Gastroesophageal sphincter (tissue), 4 donors: ENCODE measurements around the gene ARHGAP12. TPM values are rescaled to one million over a fixed set of nuclear protein-coding genes. Genes with fewer than 3 reads are reported as not detected.
"Not testable (repeated sequence)": the region's sequence is repeated elsewhere in the genome, so short reads cannot be mapped to it uniquely, and the experiment has no call there.

Experiments
- ATAC-seq: fragments of 150-250 bp; one replicate; pipeline ENCODE4 v1.9.1; 2016; ENCODE audit warnings: mild to moderate bottlenecking, moderate library complexity
- H3K27ac ChIP-seq, 4 donors: fragments of 200-600 bp; sonication (generic) in 3 of 4; 1 replicate in 3 of 4; 2 replicates in 1 of 4; pipeline ENCODE4 v1.5.1; 2016 to 2019
- H3K27me3 ChIP-seq: fragments of 200-600 bp; sonication (generic); one replicate; pipeline ENCODE4 v1.5.1; 2019
- H3K36me3 ChIP-seq, 2 donors: fragments of 200-600 bp; sonication (generic); one replicate each; pipeline ENCODE4 v1.5.1; 2019; ENCODE audit warnings: control low read depth in 1 of 2
- H3K4me1 ChIP-seq, 3 donors: fragments of 200-600 bp; sonication (generic); 1 replicate in 2 of 3; 2 replicates in 1 of 3; pipeline ENCODE4 v1.5.1; 2016 to 2019; ENCODE audit warnings: control low read depth in 2 of 3
- H3K4me3 ChIP-seq, 2 donors: fragments of 200-600 bp; sonication (generic); one replicate each; pipeline ENCODE4 v1.5.1; 2019; ENCODE audit warnings: mild to moderate bottlenecking in 1 of 2, moderate library complexity in 1 of 2
- H3K9me3 ChIP-seq, 3 donors: fragments of 200-600 bp; sonication (generic); one replicate each; pipeline ENCODE4 v1.5.1; 2017 to 2019; ENCODE audit warnings: control low read depth in 2 of 3
- EP300 ChIP-seq: sonication (generic); formaldehyde crosslinking; IDR thresholded peaks from one replicate; pipeline ENCODE4 v1.6.1; 2017; ENCODE audit warnings: antibody characterized with exemption, mild to moderate bottlenecking
- POLR2A ChIP-seq, 2 donors: fragments of 450-650 bp; IDR thresholded peaks; one replicate each; pipeline ENCODE4 v1.6.1; 2017; ENCODE audit warnings: antibody characterized with exemption in 2 of 2, mild to moderate bottlenecking in 2 of 2, moderate library complexity in 1 of 2
- POLR2AphosphoS5 ChIP-seq: sonication (generic); formaldehyde crosslinking; IDR thresholded peaks from one replicate; pipeline ENCODE4 v1.6.1; 2017; ENCODE audit warnings: antibody characterized with exemption
- WGBS, 2 donors: methylation state at CpG; one replicate each; pipeline ENCODE4 v1.1.5; 2018; ENCODE audit warnings: low coverage in 1 of 2; 5-methylcytosine and 5-hydroxymethylcytosine counted together
- total RNA-seq, 4 donors: library from RNA; depleted of rRNA; stranded (reverse); fragments of >200 nt; gene quantifications; one replicate each; pipeline ENCODE4 v1.1.0, GENCODE V29; 2016
- TF ChIP-seq, protein P1 (sequence below), 4 experiments: fragments of 200-600 bp in 2 of 4; fragments of 450-650 bp in 2 of 4; sonication (generic) in 1 of 4; IDR thresholded peaks; one replicate each; pipeline ENCODE4 v1.5.1; 2017 to 2019; ENCODE audit warnings: antibody characterized with exemption in 4 of 4, mild to moderate bottlenecking in 2 of 4, moderate library complexity in 2 of 4

The ARHGAP12 gene
- total RNA-seq, 4 donors from 2014 or later, result 28.0 to 43.1 (median 41.1) TPM

DNA sequence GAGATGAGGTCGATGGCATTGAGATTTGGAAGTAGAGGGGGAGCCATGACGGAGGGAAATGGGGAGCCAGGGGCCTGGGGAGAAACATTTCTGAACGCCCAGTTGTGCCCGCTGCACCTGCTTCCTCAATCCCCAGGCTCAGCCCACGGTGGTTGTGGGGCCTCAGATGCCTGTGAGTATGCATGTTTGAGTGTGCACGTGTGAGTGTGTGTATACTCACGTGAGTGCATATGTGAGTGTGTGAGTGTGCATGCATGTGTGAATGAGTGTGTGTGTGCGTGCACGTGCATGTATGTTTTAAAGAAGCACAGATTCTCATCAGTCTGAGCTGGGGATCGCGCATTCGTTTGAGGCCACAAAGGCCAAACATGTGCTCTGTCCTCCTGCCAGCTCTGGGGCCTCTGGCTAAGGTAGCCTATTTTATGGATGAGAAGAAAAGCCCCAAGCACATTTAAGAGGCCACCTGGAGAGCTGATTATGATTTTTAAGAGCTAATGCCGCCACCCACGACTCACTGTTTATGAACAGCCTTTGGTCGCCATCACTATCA is 154.8 kb downstream of the ARHGAP12 start:
- WGBS, 2 donors, result 87 to 92% methylated on average over 6 to 8 of the region's 15 CpGs
- TF ChIP-seq EP300 (no peak), POLR2A (IDR thresholded peaks at IDR 0.05) (no peak), POLR2AphosphoS5 (no peak)
- TF ChIP-seq, protein P1, sequence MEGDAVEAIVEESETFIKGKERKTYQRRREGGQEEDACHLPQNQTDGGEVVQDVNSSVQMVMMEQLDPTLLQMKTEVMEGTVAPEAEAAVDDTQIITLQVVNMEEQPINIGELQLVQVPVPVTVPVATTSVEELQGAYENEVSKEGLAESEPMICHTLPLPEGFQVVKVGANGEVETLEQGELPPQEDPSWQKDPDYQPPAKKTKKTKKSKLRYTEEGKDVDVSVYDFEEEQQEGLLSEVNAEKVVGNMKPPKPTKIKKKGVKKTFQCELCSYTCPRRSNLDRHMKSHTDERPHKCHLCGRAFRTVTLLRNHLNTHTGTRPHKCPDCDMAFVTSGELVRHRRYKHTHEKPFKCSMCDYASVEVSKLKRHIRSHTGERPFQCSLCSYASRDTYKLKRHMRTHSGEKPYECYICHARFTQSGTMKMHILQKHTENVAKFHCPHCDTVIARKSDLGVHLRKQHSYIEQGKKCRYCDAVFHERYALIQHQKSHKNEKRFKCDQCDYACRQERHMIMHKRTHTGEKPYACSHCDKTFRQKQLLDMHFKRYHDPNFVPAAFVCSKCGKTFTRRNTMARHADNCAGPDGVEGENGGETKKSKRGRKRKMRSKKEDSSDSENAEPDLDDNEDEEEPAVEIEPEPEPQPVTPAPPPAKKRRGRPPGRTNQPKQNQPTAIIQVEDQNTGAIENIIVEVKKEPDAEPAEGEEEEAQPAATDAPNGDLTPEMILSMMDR (IDR thresholded peaks at IDR 0.05), result no peak
- H3K36me3 ChIP-seq, result no peaks in the 10 kb centered on the region
- H3K27me3 ChIP-seq, result no peaks in the 10 kb centered on the region
- ATAC-seq, result no peak
- H3K9me3 ChIP-seq, result no peaks in the 10 kb centered on the region
- no peaks in the 10 kb centered on the region for H3K4me1 ChIP-seq
- no peak overlapping the region for H3K4me3 ChIP-seq
- H3K27ac ChIP-seq, result no peak overlapping the region

DNA sequence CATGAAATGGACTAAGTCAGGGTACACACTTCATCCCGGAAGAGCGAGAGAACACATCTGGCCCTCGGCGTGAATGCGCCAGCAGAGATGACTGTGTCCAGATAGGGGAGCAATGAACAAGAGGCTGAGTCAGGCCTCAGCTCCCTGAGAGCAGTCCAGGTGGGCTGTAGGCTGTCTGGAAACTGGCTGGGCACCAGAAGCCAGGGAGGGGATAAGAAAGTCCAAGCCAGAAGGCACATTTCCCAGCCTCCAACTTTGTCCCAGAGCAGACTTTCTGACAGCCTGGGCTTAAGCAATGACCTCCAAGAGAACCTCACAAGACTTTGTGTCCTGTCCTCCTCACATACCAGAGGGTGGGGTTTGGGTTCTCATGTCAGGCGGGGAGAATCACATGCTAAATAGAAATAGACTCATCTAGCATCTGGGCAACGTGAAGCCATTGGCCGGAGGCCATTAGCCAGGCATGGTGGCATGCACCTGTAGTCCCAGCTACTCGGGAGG is 157.2 kb downstream of the ARHGAP12 start:
- Histone ChIP-seq H3K4me3 (no peak overlapping the region), H3K36me3 (no peaks in the 10 kb centered on the region), H3K4me1 (no peaks in the 10 kb centered on the region), H3K27me3 (no peaks in the 10 kb centered on the region), H3K27ac (peak overlapping the region in 1 of 4 donors; percentile 23), H3K9me3 (no peaks in the 10 kb centered on the region)
- 46 to 58% methylated on average over 2 to 8 of the region's 9 CpGs for WGBS, 2 donors
- ATAC-seq, result peak; percentile 55
- TF ChIP-seq EP300, result no peak
- TF ChIP-seq POLR2AphosphoS5, result peak; percentile 46

DNA sequence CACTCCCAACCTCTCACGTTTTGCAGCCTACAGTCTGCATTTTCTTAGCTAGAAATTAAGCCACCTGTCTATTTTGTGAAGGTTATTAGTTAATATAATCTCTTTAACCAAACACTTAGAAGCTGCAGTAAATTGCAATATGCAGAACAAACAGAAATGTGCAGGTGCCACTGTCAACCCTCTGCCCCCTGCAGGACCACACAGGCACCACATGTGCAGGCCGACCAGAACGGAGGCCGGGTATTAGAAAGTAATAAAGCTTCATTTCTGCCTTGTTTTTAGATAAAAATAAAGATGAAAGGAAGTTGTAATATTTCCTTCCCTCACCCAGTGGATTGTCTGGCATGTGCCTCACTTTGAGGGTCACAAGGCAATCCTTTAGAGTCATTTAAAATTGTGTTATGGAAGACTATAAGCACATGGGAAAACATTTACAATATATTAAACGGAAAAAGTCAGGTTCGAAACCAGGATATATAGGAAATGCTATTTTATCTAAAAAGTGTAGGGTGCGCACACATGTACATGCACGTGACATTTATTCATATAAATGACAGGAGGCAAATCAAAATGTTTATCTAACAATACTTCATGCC is 158.2 kb downstream of the ARHGAP12 start:
- no peak overlapping the region for H3K4me3 ChIP-seq
- H3K4me1 ChIP-seq, result no peaks in the 10 kb centered on the region
- H3K27me3 ChIP-seq, result no peaks in the 10 kb centered on the region
- no peaks in the 10 kb centered on the region for H3K36me3 ChIP-seq
- 62 to 69% methylated on average over 6 to 8 of the region's 8 CpGs for WGBS, 2 donors
- peak; percentile 39 for ATAC-seq
- no peak overlapping the region for H3K27ac ChIP-seq
- TF ChIP-seq POLR2AphosphoS5, result no peak
- TF ChIP-seq, protein P1 (IDR thresholded peaks at IDR 0.05), result peak; percentile 75 to 81 (median 78)
- H3K9me3 ChIP-seq, result no peaks in the 10 kb centered on the region

DNA sequence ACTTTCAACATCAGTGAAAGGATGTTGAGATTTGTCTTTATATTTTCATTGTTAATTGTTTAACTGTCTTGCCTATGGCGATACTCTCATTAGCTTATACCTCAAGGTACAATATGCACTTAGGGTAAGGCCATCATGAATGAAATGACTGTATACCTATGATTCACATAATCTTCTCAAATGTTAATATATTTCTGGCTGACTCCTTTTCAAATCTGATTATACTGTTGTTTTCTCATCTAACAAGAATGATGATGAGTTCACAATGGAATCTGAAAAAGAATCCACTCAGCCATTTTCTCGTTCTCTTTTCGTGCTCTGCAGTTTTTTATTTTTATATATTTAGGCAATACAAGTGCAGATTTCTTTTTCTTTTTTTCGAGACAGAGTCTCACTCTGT is 159.1 kb downstream of the ARHGAP12 start:
- Histone ChIP-seq H3K27ac (no peak overlapping the region), H3K36me3 (no peaks in the 10 kb centered on the region), H3K27me3 (no peaks in the 10 kb centered on the region), H3K4me1 (no peaks in the 10 kb centered on the region), H3K9me3 (no peaks in the 10 kb centered on the region), H3K4me3 (no peak overlapping the region)
- no peak for TF ChIP-seq POLR2AphosphoS5
- TF ChIP-seq, protein P1 (IDR thresholded peaks at IDR 0.05), result no peak
- TF ChIP-seq EP300, result no peak
- no peak for TF ChIP-seq POLR2A (IDR thresholded peaks at IDR 0.05)
- 50 to 62% methylated on average over 3 to 4 of the region's 4 CpGs for WGBS, 2 donors
- ATAC-seq, result no peak

DNA sequence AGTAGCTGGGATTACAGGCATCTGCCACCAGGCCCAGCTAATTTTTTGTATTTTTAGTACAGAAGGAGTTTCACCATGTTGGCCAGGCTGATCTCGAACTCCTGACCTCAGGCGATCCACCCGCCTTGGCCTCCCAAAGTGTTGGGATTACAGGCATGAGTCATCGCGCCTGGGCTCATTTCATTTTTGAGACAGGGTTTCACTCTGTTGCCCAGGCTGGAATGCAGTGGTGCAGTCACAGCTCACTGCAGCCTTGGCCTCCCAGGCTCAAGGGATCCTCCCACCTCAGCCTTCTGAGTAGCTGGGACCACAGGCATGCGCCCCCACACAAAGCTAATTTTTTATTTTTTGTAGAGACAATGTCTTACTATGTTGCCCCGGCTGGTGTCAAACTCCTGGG is 159.7 kb downstream of the ARHGAP12 start:
- not testable (repeated sequence) for H3K27me3 ChIP-seq, ATAC-seq, H3K9me3 ChIP-seq, H3K4me1 ChIP-seq, H3K4me3 ChIP-seq, H3K36me3 ChIP-seq
- H3K27ac ChIP-seq, result peak overlapping the region in 1 of 4 donors; percentile 51
- WGBS, 2 donors, result 93% methylated on average over 7 of the region's 7 CpGs; no CpG with 5 or more reads in 1 of the 2 donors

DNA sequence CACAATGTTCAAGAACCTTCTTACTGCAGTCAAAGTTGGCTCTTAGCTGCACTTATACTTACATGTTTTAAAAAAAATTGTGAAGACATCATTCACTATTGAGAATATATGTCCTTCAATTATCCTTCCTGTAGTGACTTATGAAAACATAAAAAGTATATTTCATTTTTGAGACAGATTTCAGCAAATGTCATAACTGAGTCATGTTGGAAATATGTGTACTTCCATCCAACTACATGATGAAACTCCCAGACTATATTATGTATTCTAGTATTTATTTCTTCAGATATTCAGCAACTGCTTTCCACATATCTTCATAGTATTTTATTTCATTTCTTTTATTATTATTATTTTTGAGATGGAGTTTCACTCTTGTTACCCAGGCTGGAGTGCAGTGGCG is 160.2 kb downstream of the ARHGAP12 start:
- TF ChIP-seq POLR2AphosphoS5 (no peak), POLR2A (IDR thresholded peaks at IDR 0.05) (no peak), EP300 (no peak)
- TF ChIP-seq, protein P1 (IDR thresholded peaks at IDR 0.05), result no peak
- H3K4me3 ChIP-seq, result no peak overlapping the region
- 100% methylated on average over 1 of the region's 1 CpG for WGBS, 2 donors
- peak; percentile 50 for ATAC-seq
- H3K27ac ChIP-seq, result peak overlapping the region in 2 of 4 donors; percentile 9 to 51
- no peaks in the 10 kb centered on the region for H3K36me3 ChIP-seq
- no peaks in the 10 kb centered on the region for H3K27me3 ChIP-seq
- no peaks in the 10 kb centered on the region for H3K9me3 ChIP-seq
- no peaks in the 10 kb centered on the region for H3K4me1 ChIP-seq
